ENCODE results near the gene HORMAD2. TPM values are rescaled to one million over a fixed set of nuclear protein-coding genes. Genes with fewer than 3 reads are reported as not detected.
"Not testable (repeated sequence)": the region's sequence is repeated elsewhere in the genome, so short reads cannot be mapped to it uniquely, and the experiment has no call there.

HORMAD2 gene
- total RNA-seq, 1 donor from 2014 or later: not detected

DNA sequence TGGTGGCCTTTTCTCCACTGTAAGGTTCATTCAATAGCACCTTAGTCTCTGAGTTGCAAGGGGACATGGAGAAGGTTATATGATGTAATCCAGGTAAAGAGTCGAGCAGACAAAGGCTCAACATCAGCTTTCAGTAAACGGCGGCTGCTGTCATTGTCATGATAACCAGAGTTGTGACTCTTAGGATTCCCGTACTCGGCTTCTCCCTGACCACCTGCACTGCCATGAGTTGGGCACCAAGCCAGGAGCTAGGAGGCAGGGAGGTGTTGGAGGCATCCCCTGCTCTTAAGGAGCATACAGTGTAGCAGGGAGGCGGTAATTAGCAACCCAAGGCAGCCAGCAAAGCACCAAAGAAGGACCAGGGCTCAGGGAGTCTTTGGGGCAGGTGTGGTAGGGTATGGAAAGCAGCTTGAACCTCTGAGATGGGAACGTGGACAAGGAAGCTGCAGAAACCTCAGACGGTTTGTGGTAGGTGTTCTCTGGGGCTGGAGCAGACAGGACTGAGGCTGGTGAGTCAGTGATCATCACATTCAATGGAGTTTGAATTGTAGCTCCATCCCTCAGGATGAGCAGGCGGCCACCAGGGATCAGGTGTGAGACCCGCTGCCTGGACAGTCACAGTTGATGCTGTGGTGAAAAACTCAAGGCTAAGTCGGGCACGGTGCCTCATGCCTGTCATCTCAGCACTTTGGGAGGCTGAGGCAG, 134.6 kb downstream of the HORMAD2 start:
- intact Hi-C loops (cut with DNase I): no loop called here
- ATAC-seq (ENCODE audit: poor library complexity): no peak
- DNase-seq: no peak

DNA sequence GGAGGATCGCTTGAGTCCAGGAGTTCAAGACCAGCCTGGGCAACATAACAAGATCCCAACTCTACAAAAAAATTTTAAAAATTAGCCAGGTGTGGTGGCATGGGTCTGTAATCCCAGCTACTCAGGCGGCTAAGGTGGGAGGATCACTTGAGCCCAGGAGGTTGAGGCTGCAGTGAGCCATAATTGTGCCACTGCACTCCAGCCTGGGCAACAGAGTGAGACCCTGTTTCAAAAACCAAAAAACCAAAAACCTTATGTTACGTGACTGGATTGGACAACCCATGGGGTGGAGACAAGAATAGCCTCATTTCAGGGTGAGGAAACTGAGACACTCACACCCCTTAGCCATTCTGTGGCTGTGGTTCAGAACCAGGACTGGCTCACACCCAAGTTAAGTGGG, 136.0 kb downstream of the HORMAD2 start:
- intact Hi-C loops (cut with DNase I); DNase-seq: not testable (repeated sequence)

DNA sequence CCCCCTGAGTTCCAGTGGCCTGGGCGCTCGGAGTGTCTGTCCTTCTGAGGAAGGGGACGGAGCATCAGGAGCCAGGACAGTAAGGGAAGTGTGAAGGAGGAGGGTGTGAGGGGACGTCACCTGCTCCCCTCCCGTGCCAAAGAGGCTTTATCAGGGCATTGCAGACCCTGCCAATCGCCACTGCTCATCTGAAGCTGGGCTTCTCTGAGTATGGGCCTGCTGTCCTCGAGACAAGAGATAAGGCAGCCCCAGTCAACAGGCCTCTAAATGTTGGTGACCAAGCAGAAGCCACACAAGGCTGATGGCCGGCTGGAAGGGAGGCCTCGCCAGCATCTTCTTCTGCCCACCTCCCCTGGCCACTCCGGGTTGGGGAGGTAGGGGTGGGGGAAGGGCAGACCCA, 136.4 kb downstream of the HORMAD2 start:
- no peak for ATAC-seq (ENCODE audit: poor library complexity)
- intact Hi-C loops (cut with DNase I): no loop called here
- DNase-seq: no peak

More for the DNA sequence above, 136.0 kb downstream of the HORMAD2 start:
- ATAC-seq (ENCODE audit: poor library complexity): not testable (repeated sequence)

DNA sequence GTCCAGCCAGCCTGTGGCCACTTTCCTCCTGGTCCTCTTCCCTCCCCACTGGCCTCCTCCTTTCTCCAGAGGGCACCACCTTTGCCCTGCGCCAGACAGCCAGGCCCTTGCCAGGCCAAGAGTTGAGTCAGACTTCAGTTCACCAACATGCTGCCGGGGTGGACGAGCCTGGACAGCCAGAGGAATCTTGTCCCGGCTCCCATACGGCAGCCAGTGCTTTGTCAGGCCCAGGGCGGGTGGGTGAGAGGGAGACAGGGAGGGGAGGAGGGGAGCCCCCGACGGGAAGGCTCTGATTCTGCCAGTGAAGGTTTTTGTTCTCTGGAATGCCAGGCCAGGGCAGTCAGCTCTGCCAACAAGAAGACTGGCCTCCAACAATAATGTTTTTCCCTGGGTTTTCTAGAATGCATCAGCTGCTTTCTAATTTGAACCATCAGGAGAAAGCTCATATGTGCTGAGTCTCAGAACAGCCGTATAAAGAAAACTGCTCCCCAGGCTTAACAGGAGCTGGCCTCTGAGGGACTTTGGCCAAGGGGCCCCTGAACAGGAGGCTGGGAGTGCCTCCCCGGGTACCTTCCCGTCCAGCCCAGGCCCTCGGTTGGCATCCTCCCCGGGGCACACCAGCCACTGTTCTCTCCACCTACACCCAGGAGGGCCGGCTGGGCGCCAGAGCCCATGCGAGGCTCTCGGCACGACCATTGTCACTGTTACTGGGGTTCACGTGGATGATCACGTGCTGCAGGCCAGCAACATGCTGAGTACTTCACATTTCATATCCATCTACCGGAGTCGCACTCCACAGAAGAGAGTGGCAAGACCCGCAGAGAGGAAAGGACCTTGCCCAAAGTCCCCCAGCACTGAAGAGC, 137.7 kb downstream of the HORMAD2 start:
- ATAC-seq (ENCODE audit: poor library complexity) (no peak), DNase-seq (no peak)
- intact Hi-C loops (cut with DNase I): no loop called here

DNA sequence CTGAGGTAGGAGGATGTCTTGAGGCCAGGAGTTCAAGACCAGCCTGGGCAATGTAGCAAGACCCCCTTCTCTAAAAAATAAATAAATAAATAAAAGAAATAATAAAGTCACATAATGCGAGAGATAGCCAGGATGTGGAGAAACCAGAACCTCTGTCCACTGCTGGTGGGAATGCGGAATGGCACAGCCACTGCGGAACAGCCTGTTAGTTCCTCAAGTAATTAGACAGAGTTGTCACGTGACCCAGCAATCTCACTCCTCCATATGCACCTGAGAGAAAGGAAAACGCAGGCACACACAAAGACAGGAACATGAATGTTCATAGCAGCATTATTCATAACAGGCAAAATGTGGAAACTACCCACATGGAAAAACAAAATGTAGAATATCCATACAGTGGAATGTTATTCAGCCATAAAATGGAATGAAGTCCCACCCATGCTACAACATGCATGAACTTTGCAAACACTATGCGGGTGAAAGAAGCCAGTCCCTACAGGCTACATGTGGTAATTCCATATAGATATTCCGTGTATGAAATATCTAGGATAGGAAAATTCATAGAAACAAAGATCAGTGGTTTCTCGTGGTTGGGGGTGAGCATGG, 138.9 kb downstream of the HORMAD2 start:
- intact Hi-C loops (cut with DNase I): no loop called here
- DNase-seq (no peak), ATAC-seq (ENCODE audit: poor library complexity) (no peak)

DNA sequence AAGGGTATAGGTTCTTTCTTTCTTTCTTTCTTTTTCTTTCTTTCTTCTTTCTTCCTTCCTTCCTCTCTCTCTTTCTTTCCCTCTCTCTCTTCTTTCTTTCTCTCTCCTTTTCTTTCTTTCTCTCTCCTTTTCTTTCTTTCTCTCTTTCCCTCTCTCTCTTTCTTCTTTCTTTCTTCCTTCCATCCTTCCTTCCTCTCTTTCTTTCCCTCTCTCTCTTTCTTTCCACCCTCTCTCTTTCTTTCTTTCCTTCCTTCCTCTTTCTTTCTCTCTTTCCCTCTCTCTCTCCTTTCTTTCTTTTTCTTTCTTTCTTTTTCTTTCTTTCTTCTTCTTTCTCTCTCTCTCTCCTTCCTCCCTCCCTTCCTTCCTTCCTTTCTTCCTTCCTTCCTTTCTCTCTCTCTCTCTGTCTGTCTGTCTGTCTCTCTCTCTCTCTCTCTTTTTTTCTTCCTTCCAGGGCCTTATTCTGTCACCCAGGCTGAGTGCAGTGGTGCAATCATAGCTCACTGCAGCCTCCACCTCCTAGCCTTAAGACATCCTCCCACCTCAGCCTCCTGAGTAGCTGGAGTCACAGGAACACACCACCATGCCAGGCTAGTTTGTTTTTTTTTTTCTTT, 139.5 kb downstream of the HORMAD2 start:
- intact Hi-C loops (cut with DNase I): no loop called here
- ATAC-seq (ENCODE audit: poor library complexity): no peak
- no peak for DNase-seq

DNA sequence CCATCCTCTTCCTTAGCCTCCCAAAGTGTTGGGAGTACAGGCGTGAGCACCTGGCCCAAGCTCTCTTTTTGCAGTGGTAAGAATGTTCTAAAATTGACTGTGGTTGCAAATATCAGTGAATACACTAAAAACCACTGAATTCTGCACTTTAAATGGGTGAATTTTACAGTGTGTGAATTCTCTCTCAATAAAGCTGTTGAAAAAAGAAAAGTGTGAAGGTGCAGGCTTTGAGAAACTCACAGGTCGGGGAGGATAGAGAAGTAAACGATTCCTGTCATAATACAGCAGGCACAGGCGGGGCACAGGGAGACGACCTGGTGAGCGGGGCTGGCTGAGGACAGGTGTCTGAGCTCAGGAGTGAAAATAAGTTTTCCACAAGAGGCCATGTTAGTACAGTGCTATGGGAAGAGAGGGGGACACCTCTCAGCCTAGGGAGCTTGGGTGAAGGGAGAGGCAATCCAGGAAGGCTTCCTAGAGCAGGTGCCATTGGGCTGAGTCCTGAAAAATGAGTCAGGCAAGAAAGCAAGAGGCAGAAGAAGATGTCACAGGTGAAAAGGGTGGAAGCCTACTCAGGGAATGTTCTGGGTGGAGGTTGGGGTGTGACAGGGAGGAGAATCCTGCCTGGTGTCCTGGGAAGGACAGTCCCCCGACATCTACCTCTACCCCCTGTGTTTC, 140.2 kb downstream of the HORMAD2 start:
- DNase-seq (no peak), ATAC-seq (ENCODE audit: poor library complexity) (no peak)
- intact Hi-C loops (cut with DNase I): no loop called here

DNA sequence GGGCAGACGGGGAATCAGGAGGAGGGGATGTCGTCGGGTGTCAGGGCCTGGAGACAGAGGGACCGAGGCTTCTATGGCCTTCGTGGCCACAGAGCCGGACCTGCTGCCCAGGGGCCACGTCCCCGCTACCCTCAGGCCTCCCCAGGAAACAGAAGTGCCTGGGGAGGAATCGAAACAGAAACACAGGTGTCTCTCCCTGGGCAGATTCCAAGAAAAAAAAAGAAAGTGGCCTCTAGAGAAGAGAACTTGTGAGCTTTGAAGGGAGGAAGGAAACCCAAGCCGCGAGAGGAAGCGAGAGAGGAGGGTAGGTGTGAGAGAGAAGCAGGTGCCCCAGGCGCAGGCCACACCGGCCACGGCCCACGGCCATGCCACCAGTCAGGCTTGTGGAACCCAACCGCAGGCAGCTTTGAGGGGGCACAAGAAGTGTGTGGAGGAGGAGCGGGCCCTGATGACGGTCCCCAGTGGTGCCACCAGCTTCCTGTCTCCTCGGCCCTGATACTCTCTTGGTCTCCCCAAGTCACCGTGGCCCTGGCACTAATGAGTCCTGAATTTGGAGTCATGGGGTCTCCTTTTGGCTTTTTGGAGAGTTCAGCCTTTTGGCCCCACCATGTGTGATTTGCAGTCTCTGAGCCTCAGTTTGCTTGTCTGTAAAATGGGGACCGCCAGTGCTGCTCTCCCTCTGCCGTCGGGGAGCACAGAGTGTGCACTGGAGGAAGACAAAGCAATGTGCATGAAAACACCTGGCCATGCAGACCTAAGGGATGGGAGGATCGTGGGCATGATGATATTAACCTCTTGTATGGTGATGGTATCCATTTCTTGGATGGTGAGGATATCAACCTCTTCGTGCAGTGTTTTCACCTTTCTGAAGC, 141.1 kb downstream of the HORMAD2 start:
- ATAC-seq (ENCODE audit: poor library complexity) (no peak), DNase-seq (no peak)
- intact Hi-C loops (cut with DNase I): no loop called here

DNA sequence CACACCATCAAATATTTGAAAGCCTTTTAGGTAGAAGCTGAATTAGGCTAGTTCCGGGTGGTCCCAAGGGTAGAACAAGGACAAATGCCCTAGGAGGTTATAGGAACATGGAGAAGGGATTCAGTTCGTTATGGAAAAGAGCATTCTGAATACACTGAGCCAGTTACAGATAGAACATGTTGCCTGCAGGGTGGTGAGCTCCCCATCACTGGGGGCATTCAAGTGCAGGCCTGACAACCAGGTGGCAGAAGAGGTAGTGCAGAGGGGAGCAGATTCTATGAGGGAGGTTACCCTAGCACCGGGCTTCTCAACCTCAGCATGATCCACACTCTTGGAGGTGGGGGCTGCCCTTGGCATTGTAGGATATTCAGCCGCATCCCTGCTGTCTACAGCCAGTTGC, 142.1 kb downstream of the HORMAD2 start:
- intact Hi-C loops (cut with DNase I): no loop called here
- DNase-seq (no peak), ATAC-seq (ENCODE audit: poor library complexity) (no peak)

DNA sequence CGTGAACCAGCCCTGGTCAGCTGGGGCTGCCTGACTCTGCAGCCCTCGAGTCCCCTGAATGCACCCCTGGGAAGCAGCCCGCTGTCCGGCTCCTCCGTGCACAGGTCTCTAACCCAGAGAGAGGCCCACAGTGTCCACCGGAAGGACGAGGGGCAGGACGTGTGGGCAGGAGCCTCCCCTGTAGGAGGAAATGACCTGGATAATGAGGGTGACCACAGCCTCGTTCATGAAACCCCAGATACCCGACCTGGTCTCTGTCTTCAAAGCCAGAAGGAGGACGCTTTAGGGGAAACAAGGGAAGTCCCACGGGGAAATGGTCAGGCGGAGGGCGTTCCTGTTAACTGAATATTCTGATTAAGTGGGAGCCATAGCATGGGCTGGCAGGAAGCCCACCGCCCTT, 143.0 kb downstream of the HORMAD2 start:
- ATAC-seq (ENCODE audit: poor library complexity) (no peak), DNase-seq (no peak)

DNA sequence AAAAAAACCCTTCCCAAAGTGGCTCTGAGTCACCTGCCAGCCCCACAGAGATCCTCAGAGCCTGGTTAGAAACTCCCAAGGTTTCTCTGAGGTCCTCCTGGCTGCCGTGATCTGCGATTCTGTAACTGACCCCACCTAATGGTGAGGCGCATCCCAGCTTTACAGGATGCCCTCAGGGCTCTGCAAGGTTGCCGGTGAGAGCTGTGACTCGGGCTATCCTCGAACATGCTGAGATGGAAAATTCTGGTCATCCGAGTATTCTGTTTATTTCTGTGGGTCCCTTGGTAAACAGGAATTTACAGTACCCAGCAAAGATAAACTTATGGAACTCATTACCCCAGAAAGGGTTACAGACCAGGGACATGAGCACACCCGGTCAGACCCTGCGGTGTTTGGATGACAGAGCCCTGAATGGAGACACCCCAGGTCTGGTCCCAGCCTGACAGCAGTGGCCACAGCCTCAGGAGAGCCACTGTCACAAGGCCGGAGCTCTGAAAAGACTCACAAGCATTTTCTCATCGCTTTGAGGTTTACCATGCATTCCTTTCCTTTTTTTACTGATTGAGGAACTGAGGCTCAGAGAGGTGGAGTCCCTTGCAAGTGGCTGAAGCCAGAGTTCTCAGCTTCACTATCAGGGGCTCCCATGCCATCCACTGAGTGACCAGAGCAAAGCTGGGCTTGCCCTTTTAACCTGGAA, 144.0 kb downstream of the HORMAD2 start:
- ATAC-seq (ENCODE audit: poor library complexity) (no peak), DNase-seq (no peak)
- intact Hi-C loops (cut with DNase I): no loop called here

More for the DNA sequence above, 143.0 kb downstream of the HORMAD2 start:
- intact Hi-C loops (cut with DNase I): no loop called here

DNA sequence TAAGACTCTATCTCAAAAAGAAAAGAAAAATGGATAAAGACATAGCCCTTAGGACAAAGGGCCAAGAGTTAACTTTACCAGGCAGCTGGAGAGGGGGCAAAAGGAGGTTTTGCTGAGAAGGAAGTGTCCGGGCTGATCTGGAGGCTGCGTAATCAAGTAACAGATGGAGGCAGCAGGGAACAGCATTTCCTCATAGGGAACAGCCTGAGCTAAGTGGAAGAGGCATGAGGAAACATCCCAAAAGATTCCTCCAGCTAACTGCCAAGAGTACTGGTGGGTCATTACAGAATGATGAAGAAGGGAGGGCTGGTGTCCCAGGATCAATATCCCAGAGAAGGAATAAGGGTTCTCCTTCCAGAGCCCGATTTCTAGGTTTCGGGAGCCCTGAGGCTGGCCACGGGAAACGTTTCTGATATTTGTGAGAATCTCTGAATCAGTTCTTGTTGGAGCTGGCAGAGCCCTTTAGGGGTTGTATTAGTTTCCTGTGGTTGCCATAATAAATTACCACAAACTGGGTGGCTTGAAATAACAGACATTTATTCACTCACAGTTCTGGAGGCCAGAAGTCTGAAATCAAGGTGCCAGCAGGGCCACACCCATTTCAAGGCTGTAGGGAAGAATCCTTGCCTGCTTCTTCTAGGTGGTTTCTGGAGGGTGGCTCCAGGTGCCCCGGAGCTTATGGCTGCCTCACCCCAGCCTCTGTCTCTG, 145.1 kb downstream of the HORMAD2 start:
- DNase-seq (no peak), ATAC-seq (ENCODE audit: poor library complexity) (no peak)
- intact Hi-C loops (cut with DNase I): no loop called here

DNA sequence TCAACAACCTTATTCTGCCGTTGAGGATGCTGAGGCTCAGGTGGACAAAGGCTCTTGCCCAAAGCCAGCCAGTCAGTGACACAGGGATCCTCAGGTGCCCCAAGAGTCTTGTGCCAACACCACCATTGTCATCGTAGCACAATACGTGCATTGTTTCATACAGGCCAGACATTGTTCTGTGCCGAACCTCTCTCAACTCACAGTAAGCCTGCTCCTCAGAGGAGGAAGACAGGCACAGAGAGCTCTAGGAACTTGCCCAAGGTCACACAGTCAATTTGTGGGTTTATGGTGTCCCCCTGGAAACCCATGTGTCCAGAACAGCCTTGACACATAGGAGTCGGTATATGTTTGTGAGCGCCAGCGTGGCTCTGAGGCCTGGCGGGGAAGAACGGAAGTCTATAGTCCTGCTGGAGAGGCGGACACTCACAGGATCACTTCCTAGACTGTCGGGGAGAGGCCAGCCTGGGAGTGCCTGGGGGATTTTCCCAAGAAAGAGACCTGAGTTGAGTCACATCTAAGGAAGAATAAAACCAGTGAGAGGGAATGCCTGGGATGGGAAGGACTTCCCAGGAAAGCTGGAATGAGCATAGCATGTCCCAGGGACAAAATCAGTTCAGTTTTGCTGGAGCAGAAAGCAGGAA, 146.0 kb downstream of the HORMAD2 start:
- ATAC-seq (ENCODE audit: poor library complexity): no peak
- DNase-seq: no peak
- intact Hi-C loops (cut with DNase I): no loop called here
